Ishikawa (cell line): ENCODE results near the gene ZCCHC7.
A peak's percentile ranks its signal among the peaks of the same experiment; 100 is the strongest.

Source experiments
- CEBPB ChIP-seq: IDR thresholded peaks from 2 replicates; pipeline ENCODE4 v1.6.1; 2012
- CREB1 ChIP-seq: IDR thresholded peaks from 2 replicates; pipeline ENCODE4 v1.6.1; 2012; ENCODE audit warnings: low read depth
- EGR1 ChIP-seq: IDR thresholded peaks from 2 replicates; pipeline ENCODE4 v1.6.1; 2012
- EP300 ChIP-seq: IDR thresholded peaks from 2 replicates; pipeline ENCODE4 v1.6.1; 2012; ENCODE audit warnings: borderline replicate concordance
- FOXM1 ChIP-seq: IDR thresholded peaks from 2 replicates; pipeline ENCODE4 v1.6.1; 2012; ENCODE audit warnings: low read depth, borderline replicate concordance
- MAX ChIP-seq: IDR thresholded peaks from 2 replicates; pipeline ENCODE4 v1.6.1; 2012
- NFIC ChIP-seq: IDR thresholded peaks from 2 replicates; pipeline ENCODE4 v1.6.1; 2012
- RAD21 ChIP-seq: IDR thresholded peaks from 2 replicates; pipeline ENCODE4 v1.6.1; 2012; ENCODE audit warnings: low read depth
- REST ChIP-seq: IDR thresholded peaks from 2 replicates; pipeline ENCODE4 v1.6.1; 2012; ENCODE audit warnings: low read depth, mild to moderate bottlenecking
- TAF1 ChIP-seq: IDR thresholded peaks from 2 replicates; pipeline ENCODE4 v1.6.1; 2012; ENCODE audit warnings: low read depth, mild to moderate bottlenecking
- TCF12 ChIP-seq: IDR thresholded peaks from 2 replicates; pipeline ENCODE4 v1.6.1; 2012; ENCODE audit warnings: low read depth
- TEAD4 ChIP-seq: IDR thresholded peaks from 2 replicates; pipeline ENCODE4 v1.6.1; 2012
- USF1 ChIP-seq: IDR thresholded peaks from 2 replicates; pipeline ENCODE4 v1.6.1; 2012
- YY1 ChIP-seq: IDR thresholded peaks from 2 replicates; pipeline ENCODE4 v1.6.1; 2012; ENCODE audit warnings: low read depth
- ZBTB7A ChIP-seq: IDR thresholded peaks from 2 replicates; pipeline ENCODE4 v1.6.1; 2012; ENCODE audit warnings: low read depth

ZCCHC7 gene

GRCh38 chr9:37241340-37241739 lies 121.0 kb downstream of the ZCCHC7 start:
- no peak for TF ChIP-seq USF1
- TF ChIP-seq TAF1 = no peak
- TF ChIP-seq EGR1 = no peak
- no peak for TF ChIP-seq RAD21
- TF ChIP-seq REST = no peak
- no peak for TF ChIP-seq CREB1
- TF ChIP-seq YY1 = no peak
- TF ChIP-seq TEAD4 = no peak
- TF ChIP-seq FOXM1 = no peak
- TF ChIP-seq ZBTB7A = no peak
- no peak for TF ChIP-seq TCF12
- TF ChIP-seq EP300 = no peak
- TF ChIP-seq CEBPB = no peak
- TF ChIP-seq MAX = no peak
- TF ChIP-seq NFIC = no peak

GRCh38 chr9:37242089-37242488 lies 121.7 kb downstream of the ZCCHC7 start:
- TF ChIP-seq NFIC (peak; percentile 22; the same call in 1 of the 2 replicates), EP300 (no peak)

- TF ChIP-seq TAF1 = no peak
- no peak for TF ChIP-seq YY1
- TF ChIP-seq TCF12 = no peak
- TF ChIP-seq NFIC = no peak
- no peak for TF ChIP-seq TEAD4
- no peak for TF ChIP-seq FOXM1
- TF ChIP-seq REST = no peak
- TF ChIP-seq MAX = no peak
- no peak for TF ChIP-seq CEBPB
- no peak for TF ChIP-seq CREB1
- no peak for TF ChIP-seq ZBTB7A
- TF ChIP-seq EGR1 = no peak
- no peak for TF ChIP-seq RAD21
- no peak for TF ChIP-seq EP300
- TF ChIP-seq USF1 = no peak
These were observed 123.4 kb downstream of the ZCCHC7 start for GRCh38 chr9:37243588-37244345.

GRCh38 chr9:37246826-37247225 lies 126.5 kb downstream of the ZCCHC7 start:
- TF ChIP-seq FOXM1 (no peak), TCF12 (no peak), EGR1 (no peak), CEBPB (no peak), NFIC (no peak), MAX (no peak), CREB1 (no peak), REST (no peak), YY1 (no peak)
